HepG2 (cell line): ENCODE results near the gene ANKIB1. TPM values are rescaled to one million over a fixed set of nuclear protein-coding genes. Genes with fewer than 3 reads are reported as not detected.

Experiments used
- CBFB ChIP-seq: sonication (generic); formaldehyde crosslinking; IDR thresholded peaks from 2 replicates; pipeline ENCODE4 v1.4.0; 2020; ENCODE audit warnings: missing genetic modification reagents
- CENPBD1 ChIP-seq: sonication (generic); formaldehyde crosslinking; IDR thresholded peaks from 2 replicates; pipeline ENCODE4 v1.8.0; 2022; ENCODE audit warnings: missing genetic modification reagents, low read depth, mild to moderate bottlenecking, borderline replicate concordance
- GTF2F1 ChIP-seq: fragments of 150-350 bp; IDR thresholded peaks from 2 replicates; pipeline ENCODE4 v1.6.1; 2014; ENCODE audit warnings: low read length
- HDAC6 ChIP-seq: fragments of 200-600 bp; sonication (generic); IDR thresholded peaks from 2 replicates; pipeline ENCODE4 v1.7.0; 2017; ENCODE audit warnings: mild to moderate bottlenecking, antibody characterized with exemption, low read length, low read depth
- HNRNPK ChIP-seq: fragments of 200-400 bp; formaldehyde crosslinking; IDR thresholded peaks from 2 replicates; pipeline ENCODE4 v1.6.1; 2018; ENCODE audit warnings: low read length, low read depth, moderate library complexity, mild to moderate bottlenecking; ENCODE audit not compliant: poor library complexity, severe bottlenecking
- MIER3 ChIP-seq: IDR thresholded peaks from 2 replicates; pipeline ENCODE4 v1.6.1; 2016; ENCODE audit warnings: missing compliant biosample characterization, borderline replicate concordance
- NFYB ChIP-seq: sonication (generic); formaldehyde crosslinking; IDR thresholded peaks from 2 replicates; pipeline ENCODE4 v1.4.0; 2020; ENCODE audit warnings: missing genetic modification reagents
- NR1H2 ChIP-seq: sonication (generic); formaldehyde crosslinking; IDR thresholded peaks from 2 replicates; pipeline ENCODE4 v1.8.1; 2022; ENCODE audit warnings: low read depth, missing genetic modification reagents, borderline replicate concordance
- NR2F6 ChIP-seq, 2 experiments: IDR thresholded peaks; 2 replicates each; pipeline ENCODE4 v1.6.1; 2016; ENCODE audit warnings: antibody characterized with exemption in 1 of 2, mild to moderate bottlenecking in 1 of 2
- RFXAP ChIP-seq: sonication (generic); formaldehyde crosslinking; IDR thresholded peaks from 2 replicates; pipeline ENCODE4 v1.4.0; 2020; ENCODE audit warnings: missing genetic modification reagents, borderline replicate concordance
- RNF2 ChIP-seq: fragments of 450-650 bp; conservative IDR thresholded peaks from 2 replicates; pipeline ENCODE4 v1.6.1; 2016; ENCODE audit warnings: low read depth
- SETDB1 ChIP-seq: sonication (generic); formaldehyde crosslinking; IDR thresholded peaks from 2 replicates; pipeline ENCODE4 v1.5.1; 2020; ENCODE audit warnings: missing genetic modification reagents, mild to moderate bottlenecking, borderline replicate concordance
- TEF ChIP-seq: sonication (generic); formaldehyde crosslinking; IDR thresholded peaks from 2 replicates; pipeline ENCODE4 v1.5.0; 2020; ENCODE audit warnings: missing genetic modification reagents
- ZBED4 ChIP-seq: sonication (generic); formaldehyde crosslinking; IDR thresholded peaks from 2 replicates; pipeline ENCODE4 v1.4.0; 2020; ENCODE audit warnings: missing genetic modification reagents, borderline replicate concordance
- ZFP36 ChIP-seq: fragments of 150-350 bp; IDR thresholded peaks from 2 replicates; pipeline ENCODE4 v1.6.1; 2018; ENCODE audit warnings: borderline replicate concordance, low read length, low read depth; ENCODE audit not compliant: partially characterized antibody
- ZGPAT ChIP-seq: IDR thresholded peaks from 2 replicates; pipeline ENCODE4 v1.6.1; 2016; ENCODE audit warnings: mild to moderate bottlenecking
- ZNF160 ChIP-seq: sonication (generic); formaldehyde crosslinking; IDR thresholded peaks from 2 replicates; pipeline ENCODE4 v1.8.0; 2022; ENCODE audit warnings: mild to moderate bottlenecking, inconsistent platforms, missing genetic modification reagents
- ZNF343 ChIP-seq: sonication (generic); formaldehyde crosslinking; IDR thresholded peaks from 2 replicates; pipeline ENCODE4 v1.4.0; 2020; ENCODE audit warnings: mild to moderate bottlenecking, missing genetic modification reagents
- ZNF350 ChIP-seq: sonication (generic); formaldehyde crosslinking; IDR thresholded peaks from 2 replicates; pipeline ENCODE4 v1.4.0; 2020; ENCODE audit warnings: mild to moderate bottlenecking, low read depth, missing genetic modification reagents, borderline replicate concordance
- ZNF709 ChIP-seq: sonication (generic); formaldehyde crosslinking; IDR thresholded peaks from 2 replicates; pipeline ENCODE4 v1.5.0; 2020; ENCODE audit warnings: mild to moderate bottlenecking, missing genetic modification reagents
- ZNF784 ChIP-seq: sonication (generic); formaldehyde crosslinking; IDR thresholded peaks from 2 replicates; pipeline ENCODE4 v1.5.1; 2020; ENCODE audit warnings: missing genetic modification reagents, mild to moderate bottlenecking, borderline replicate concordance
- ZSCAN12 ChIP-seq: sonication (generic); formaldehyde crosslinking; IDR thresholded peaks from 2 replicates; pipeline ENCODE4 v1.9.0; 2021; ENCODE audit warnings: mild to moderate bottlenecking, missing genetic modification reagents
- polyA plus RNA-seq, 8 experiments: library from polyadenylated mRNA; depleted of rRNA in 3 of 8; stranded (reverse) in 7 of 8; unstranded in 1 of 8; fragments of >200 nt; fragmentation: Illumina TruSeq in 4 of 8; extraction: Trizol in 4 of 8; gene quantifications; 2 replicates each; pipeline versions ENCODE4 v1.2.1 to v1.2.3, GENCODE V29; 2011 to 2016; ENCODE audit warnings: low read depth in 4 of 8, missing spikeins in 1 of 8, mixed read lengths in 1 of 8; ENCODE audit not compliant: insufficient read depth in 1 of 8
- total RNA-seq, 5 experiments: library from RNA; depleted of rRNA; stranded (reverse); fragments of >200 nt; fragmentation: Illumina TruSeq; extraction: Trizol; gene quantifications; 2 replicates each; pipeline ENCODE4 v1.2.3, GENCODE V29; 2016; ENCODE audit warnings: low read depth in 1 of 5

The ANKIB1 gene
- total and polyA plus RNA-seq, 2 of the 13 experiments (the other 11 are each of a cell fraction or from before 2014, with no cell fraction given) = 28.7 to 29.6 TPM

GRCh38 chr7:92245487-92246359 is at the start of gene ANKIB1, which contains the start of gene KRIT1 (continued):
- TF ChIP-seq ZBED4 (no peak), SETDB1 (no peak), RFXAP (no peak; the same call in 1 of the 2 replicates), HNRNPK (peak; percentile 83), ZNF709 (CRISPR knock-in tag) (peak; percentile 75), NR1H2 (no peak), GTF2F1 (no peak), CBFB (no peak), ZSCAN12 (CRISPR knock-in tag) (peak; percentile 15; the same call in 1 of the 2 replicates), MIER3 (CRISPR knock-in tag) (peak; percentile 15; the same call in 1 of the 2 replicates), NR2F6 (IDR thresholded peaks at IDR 0.05) (peak; percentile 28; the same call in 1 of the 2 replicates), NR2F6 (CRISPR knock-in tag; IDR thresholded peaks at IDR 0.05) (no peak), ZNF343 (CRISPR knock-in tag) (no peak; the same call in 1 of the 2 replicates), NFYB (CRISPR knock-in tag) (peak; percentile 76), TEF (no peak), RNF2 (peak; percentile 63; the same call in 1 of the 2 replicates), ZFP36 (no peak), ZGPAT (peak; percentile 83), ZNF784 (CRISPR knock-in tag) (no peak), ZNF160 (CRISPR knock-in tag) (no peak), ZNF350 (CRISPR knock-in tag) (peak; percentile 76; the same call in 1 of the 2 replicates), HDAC6 (no peak), CENPBD1 (CRISPR knock-in tag) (no peak; the same call in 1 of the 2 replicates)
